Measurements from ENCODE around the gene ZNF28.
"Not testable (repeated sequence)": the region's sequence is repeated elsewhere in the genome, so short reads cannot be mapped to it uniquely, and the experiment has no call there.

Gene ZNF28

DNA sequence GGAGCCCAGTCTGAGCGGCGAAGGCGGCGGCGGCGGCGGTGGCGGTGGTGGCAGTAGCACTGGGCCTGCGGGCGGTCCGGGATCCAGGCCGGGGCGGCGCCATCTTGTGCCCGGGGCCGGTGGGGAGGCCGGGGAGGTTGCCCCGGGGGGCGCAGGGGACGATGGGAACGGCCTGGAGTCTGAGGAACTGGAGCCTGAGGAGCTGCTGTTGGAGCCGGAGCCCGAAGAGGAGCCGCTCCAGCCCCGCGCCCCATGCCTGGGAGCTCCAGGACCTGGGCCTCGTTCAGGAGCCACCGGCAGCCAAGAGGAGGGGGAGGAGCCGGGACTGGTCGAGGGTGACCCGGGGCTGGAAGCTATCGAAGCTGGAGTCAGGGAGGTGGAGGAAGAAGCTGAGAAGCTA, 11.6 kb downstream of the ZNF28 start:
- POLR2A ChIA-PET = no interaction called here
- TF ChIP-seq HDGF (IDR thresholded peaks at IDR 0.05; ENCODE audit: borderline replicate concordance) (no peak), LEF1 (IDR thresholded peaks at IDR 0.05; ENCODE audit: borderline replicate concordance) (no peak), TARDBP (IDR thresholded peaks at IDR 0.05) (no peak), ARNT (IDR thresholded peaks at IDR 0.05) (no peak), CTBP1 (IDR thresholded peaks at IDR 0.05; ENCODE audit: borderline replicate concordance) (no peak), NFRKB (IDR thresholded peaks at IDR 0.05) (no peak), FOXA1 (IDR thresholded peaks at IDR 0.05) (no peak), SUZ12 (IDR thresholded peaks at IDR 0.05) (no peak), BHLHE40 (IDR thresholded peaks at IDR 0.05; ENCODE audit: borderline replicate concordance) (no peak), ELF4 (IDR thresholded peaks at IDR 0.05) (no peak), FOXM1 (IDR thresholded peaks at IDR 0.05; ENCODE audit: borderline replicate concordance) (no peak), ZNF384 (IDR thresholded peaks at IDR 0.05) (no peak), FOXK2 (IDR thresholded peaks at IDR 0.05) (no peak), SP1 (IDR thresholded peaks at IDR 0.05) (no peak), L3MBTL2 (conservative IDR thresholded peaks at IDR 0.05) (no peak)
- TF ChIP-seq, protein P1, sequence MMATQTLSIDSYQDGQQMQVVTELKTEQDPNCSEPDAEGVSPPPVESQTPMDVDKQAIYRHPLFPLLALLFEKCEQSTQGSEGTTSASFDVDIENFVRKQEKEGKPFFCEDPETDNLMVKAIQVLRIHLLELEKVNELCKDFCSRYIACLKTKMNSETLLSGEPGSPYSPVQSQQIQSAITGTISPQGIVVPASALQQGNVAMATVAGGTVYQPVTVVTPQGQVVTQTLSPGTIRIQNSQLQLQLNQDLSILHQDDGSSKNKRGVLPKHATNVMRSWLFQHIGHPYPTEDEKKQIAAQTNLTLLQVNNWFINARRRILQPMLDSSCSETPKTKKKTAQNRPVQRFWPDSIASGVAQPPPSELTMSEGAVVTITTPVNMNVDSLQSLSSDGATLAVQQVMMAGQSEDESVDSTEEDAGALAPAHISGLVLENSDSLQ (IDR thresholded peaks at IDR 0.05) = no peak
- CTCF ChIA-PET = interaction anchor here (0.6 kb wide), 1 partner anchor 14 kb away, joined by 4 read pairs; no protein-coding TSS in a partner anchor
- no peak for DNase-seq (ENCODE audit: extremely low spot score)

DNA sequence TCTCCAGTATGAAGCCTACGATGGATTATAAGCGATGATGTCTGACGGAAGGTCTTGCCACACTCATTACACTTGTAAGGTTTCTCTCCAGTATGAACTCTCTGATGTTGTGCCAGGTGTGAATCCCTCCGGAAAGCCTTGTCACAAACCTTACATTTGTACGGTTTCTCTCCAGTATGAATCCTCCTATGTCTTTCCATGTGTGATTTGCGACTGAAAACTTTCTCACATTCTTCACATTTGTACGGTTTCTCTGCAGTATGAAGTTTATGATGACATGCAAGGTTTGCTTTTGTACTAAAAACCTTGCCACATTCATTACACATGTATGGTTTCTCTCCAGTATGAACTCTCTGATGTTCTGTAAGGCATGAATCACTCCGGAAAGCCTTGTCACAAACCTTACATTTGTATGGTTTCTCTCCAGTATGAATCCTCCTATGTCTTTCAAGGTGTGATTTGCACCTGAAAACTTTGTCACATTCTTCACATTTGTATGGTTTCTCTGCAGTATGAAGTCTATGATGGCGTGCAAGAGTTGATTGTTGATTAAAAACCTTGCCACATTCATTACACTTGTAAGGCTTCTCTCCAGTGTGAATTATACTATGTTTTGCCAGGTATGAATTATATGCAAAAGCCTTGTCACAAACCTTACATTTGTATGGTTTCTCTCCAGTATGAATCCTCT, 21.3 kb downstream of the ZNF28 start:
- DNase-seq (ENCODE audit: extremely low spot score); CTCF ChIA-PET; POLR2A ChIA-PET: not testable (repeated sequence)

DNA sequence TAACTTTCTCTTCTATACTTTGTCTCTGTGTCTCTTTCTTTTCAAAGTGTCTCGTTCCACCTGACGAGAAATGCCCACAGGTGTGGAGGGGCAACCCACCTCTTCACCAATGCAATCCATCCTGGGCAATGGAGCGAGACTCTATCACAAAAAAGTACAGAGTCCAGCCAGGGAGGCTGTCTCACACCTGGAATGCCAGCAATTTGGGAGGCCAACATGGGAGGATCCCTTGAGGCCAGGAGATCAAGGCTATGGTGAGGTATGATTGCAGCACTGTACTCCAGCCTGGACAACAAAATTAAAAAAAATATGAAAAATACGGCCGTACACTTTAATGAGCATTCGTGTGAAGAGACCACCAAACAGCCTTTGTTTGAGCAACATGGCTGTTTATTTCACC, 32.0 kb downstream of the ZNF28 start:
- no peak for DNase-seq (ENCODE audit: extremely low spot score)
- no peak for TF ChIP-seq FOXM1 (IDR thresholded peaks at IDR 0.05; ENCODE audit: borderline replicate concordance)
- no peak for TF ChIP-seq LEF1 (IDR thresholded peaks at IDR 0.05; ENCODE audit: borderline replicate concordance)
- no peak for TF ChIP-seq L3MBTL2 (conservative IDR thresholded peaks at IDR 0.05)
- no peak for TF ChIP-seq SP1 (IDR thresholded peaks at IDR 0.05)
- no peak for TF ChIP-seq ARNT (IDR thresholded peaks at IDR 0.05)
- TF ChIP-seq ELF4 (IDR thresholded peaks at IDR 0.05) = no peak
- no peak for TF ChIP-seq FOXA1 (IDR thresholded peaks at IDR 0.05)
- TF ChIP-seq SUZ12 (IDR thresholded peaks at IDR 0.05) = no peak
- TF ChIP-seq, protein P1 (IDR thresholded peaks at IDR 0.05) = no peak
- TF ChIP-seq TARDBP (IDR thresholded peaks at IDR 0.05) = no peak
- TF ChIP-seq HDGF (IDR thresholded peaks at IDR 0.05; ENCODE audit: borderline replicate concordance) = no peak
- no peak for TF ChIP-seq CTBP1 (IDR thresholded peaks at IDR 0.05; ENCODE audit: borderline replicate concordance)
- no peak for TF ChIP-seq BHLHE40 (IDR thresholded peaks at IDR 0.05; ENCODE audit: borderline replicate concordance)
- ChIA-PET CTCF (no interaction called here), POLR2A (no interaction called here)

DNA sequence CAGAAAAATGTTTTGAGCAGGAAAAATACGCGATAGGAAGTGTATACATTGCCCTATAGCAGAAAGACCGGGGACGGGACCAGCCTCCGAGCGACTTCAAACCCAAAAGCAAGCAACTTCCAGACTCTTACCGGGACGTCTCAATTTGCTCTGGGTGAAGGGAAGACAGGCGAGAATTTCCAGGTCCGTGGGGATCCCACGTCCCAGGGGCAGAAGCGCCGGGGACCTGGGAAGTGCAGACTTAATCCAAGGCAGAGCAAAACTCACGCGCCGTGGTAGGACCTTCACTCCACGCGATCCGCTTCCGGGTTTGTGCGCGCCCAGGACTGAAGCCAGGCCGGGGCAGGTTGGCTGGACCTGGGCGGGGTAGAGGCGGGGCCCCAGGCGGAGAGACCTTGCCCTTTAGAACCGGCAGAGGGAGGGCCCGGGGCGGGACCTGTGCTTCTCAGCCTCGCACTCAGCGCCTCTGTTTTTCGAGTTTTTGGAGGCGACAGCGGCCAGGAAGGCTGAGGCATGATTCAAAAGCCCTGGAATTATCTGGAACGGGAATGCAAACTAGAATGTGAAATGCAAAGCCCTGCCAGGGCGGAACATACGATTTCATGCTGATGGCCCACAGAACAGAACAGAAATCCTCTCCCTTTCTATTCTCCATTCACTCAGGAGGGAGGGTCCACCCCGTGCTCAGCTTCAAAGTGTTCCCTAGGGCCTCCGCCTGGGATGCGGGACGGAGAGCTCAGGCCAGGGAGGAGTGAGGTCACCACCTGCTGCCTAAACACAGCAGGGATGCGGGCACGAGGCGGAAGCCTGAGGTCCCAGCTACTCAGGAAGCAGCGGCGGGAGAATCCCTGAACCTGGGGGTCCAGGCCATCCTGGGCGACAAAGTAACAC, 34.7 kb downstream of the ZNF28 start, which contains the start of gene ZNF600:
ZNF600 (minus strand) TSS at position 328 of the 891 bp plus-strand sequence. CDS start 7,903 bp downstream, outside the sequence.
- DNase-seq (ENCODE audit: extremely low spot score); CTCF ChIA-PET; POLR2A ChIA-PET: not testable (repeated sequence)

DNA sequence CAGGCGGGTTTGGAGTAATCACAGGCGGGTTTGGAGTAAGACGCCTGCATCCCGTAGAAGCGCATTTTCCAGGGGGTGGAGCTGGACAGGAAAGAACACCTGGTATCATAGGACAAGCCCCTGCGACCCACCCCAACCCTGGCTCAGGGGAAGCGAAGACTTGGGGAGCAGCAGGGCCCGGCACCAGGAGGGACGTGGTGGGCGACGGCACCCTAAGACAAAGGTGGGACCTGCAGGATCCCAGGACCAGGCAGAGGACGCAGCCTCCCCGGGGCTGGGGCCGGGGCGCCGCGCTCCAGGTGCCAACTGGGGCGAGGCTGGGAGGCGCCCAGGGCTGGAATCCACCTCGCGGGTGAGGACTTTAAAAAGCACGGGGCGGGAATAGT, 35.4 kb downstream of the ZNF28 start:
- POLR2A ChIA-PET = no interaction called here
- TF ChIP-seq CTBP1 (IDR thresholded peaks at IDR 0.05; ENCODE audit: borderline replicate concordance) = no peak
- TF ChIP-seq FOXK2 (IDR thresholded peaks at IDR 0.05) = no peak
- no peak for TF ChIP-seq ELF4 (IDR thresholded peaks at IDR 0.05)
- no peak for TF ChIP-seq NFRKB (IDR thresholded peaks at IDR 0.05)
- TF ChIP-seq, protein P1 (IDR thresholded peaks at IDR 0.05) = no peak
- no peak for TF ChIP-seq TARDBP (IDR thresholded peaks at IDR 0.05)
- TF ChIP-seq L3MBTL2 (conservative IDR thresholded peaks at IDR 0.05) = no peak
- no peak for TF ChIP-seq BHLHE40 (IDR thresholded peaks at IDR 0.05; ENCODE audit: borderline replicate concordance)
- TF ChIP-seq ARNT (IDR thresholded peaks at IDR 0.05) = no peak
- no peak for TF ChIP-seq SP1 (IDR thresholded peaks at IDR 0.05)
- CTCF ChIA-PET = no interaction called here
- DNase-seq (ENCODE audit: extremely low spot score) = no peak

DNA sequence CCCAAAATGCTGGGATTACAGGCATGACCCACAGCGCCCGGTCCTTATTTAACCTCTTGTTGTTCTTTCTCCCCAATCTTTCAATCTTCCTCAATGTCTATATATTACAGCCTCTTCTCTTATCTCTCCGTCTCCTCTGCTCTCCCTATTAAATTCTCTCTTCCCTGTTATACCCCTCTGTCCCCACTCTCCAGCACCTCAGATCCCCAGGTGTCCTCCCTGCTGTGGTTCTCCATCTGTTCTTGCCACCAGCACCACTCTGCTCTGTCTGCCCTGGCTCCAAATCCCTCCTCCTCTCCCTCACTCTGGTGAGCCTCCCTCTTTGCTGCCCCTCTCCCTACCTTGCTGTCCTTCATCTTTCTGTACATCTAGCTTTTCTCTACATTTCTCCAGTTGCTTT, 35.9 kb downstream of the ZNF28 start:
- CTCF ChIA-PET = no interaction called here
- no peak for TF ChIP-seq ZNF384 (IDR thresholded peaks at IDR 0.05)
- TF ChIP-seq NFRKB (IDR thresholded peaks at IDR 0.05) = no peak
- no peak for TF ChIP-seq LEF1 (IDR thresholded peaks at IDR 0.05; ENCODE audit: borderline replicate concordance)
- TF ChIP-seq, protein P1 (IDR thresholded peaks at IDR 0.05) = no peak
- no peak for TF ChIP-seq ARNT (IDR thresholded peaks at IDR 0.05)
- no peak for TF ChIP-seq FOXA1 (IDR thresholded peaks at IDR 0.05)
- no peak for DNase-seq (ENCODE audit: extremely low spot score)
- POLR2A ChIA-PET = no interaction called here

DNA sequence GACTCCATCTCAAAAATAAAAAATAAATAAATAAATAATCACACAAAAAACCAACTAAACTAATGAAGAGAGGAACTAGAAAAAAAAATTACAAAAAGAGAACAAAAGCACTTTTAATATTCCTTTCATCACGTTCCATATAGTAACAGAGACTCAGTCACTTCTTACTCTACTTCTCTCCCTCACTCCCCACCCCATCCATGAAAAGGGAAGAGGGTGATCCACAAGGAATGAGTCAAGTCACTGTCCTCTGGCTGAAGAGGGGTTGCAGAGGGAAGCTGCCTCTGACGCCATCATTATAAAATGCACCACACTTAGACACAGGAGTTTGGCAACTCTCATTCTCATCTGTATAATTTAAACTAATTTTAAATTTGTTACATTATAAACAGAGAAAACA, 38.6 kb downstream of the ZNF28 start:
- DNase-seq (ENCODE audit: extremely low spot score); CTCF ChIA-PET; POLR2A ChIA-PET: not testable (repeated sequence)

Measured in HEK293T (cell line).